GM23338 (cell line): ENCODE data around the gene TNFAIP8L1. TPM values are rescaled to one million over a fixed set of nuclear protein-coding genes. Genes with fewer than 3 reads are reported as not detected.

ENCODE experiments used
- ATAC-seq: fragments of 200-7000 bp; cut with Tn5 transposase; 3 replicates; pipeline ENCODE4 v1.9.1; 2020
- DNase-seq: peaks from one replicate; pipeline ENCODE4 v3.0.0-alpha.2; 2015; ENCODE audit warnings: low spot score
- H2AFZ ChIP-seq: fragments of 200-600 bp; sonication (generic); 2 replicates; pipeline ENCODE4 v1.8.0; 2016; ENCODE audit warnings: antibody characterized with exemption, mild to moderate bottlenecking, moderate library complexity
- H3F3A ChIP-seq: fragments of 200-600 bp; sonication (generic); replicated peaks from 2 replicates; pipeline ENCODE4 v1.8.0; 2017; ENCODE audit warnings: antibody characterized with exemption, mixed run types, low read depth
- H3K27ac ChIP-seq: fragments of 200-600 bp; sonication (generic); 2 replicates; pipeline ENCODE4 v1.6.1; 2016; ENCODE audit warnings: low read depth
- H3K27me3 ChIP-seq: fragments of 200-600 bp; sonication (generic); 2 replicates; pipeline ENCODE4 v1.8.0; 2016; ENCODE audit warnings: mild to moderate bottlenecking, mixed run types, moderate library complexity; ENCODE audit not compliant: insufficient read depth
- H3K36me3 ChIP-seq: fragments of 200-600 bp; sonication (generic); 2 replicates; pipeline ENCODE4 v1.8.0; 2016; ENCODE audit warnings: mild to moderate bottlenecking; ENCODE audit not compliant: insufficient read depth
- H3K4me1 ChIP-seq: fragments of 200-600 bp; sonication (generic); 2 replicates; pipeline ENCODE4 v1.8.0; 2016; ENCODE audit warnings: mild to moderate bottlenecking, moderate library complexity; ENCODE audit not compliant: insufficient read depth
- H3K4me2 ChIP-seq: fragments of 200-600 bp; sonication (generic); 2 replicates; pipeline ENCODE4 v1.7.1; 2017; ENCODE audit warnings: mixed run types
- H3K4me3 ChIP-seq: fragments of 200-600 bp; sonication (generic); 2 replicates; pipeline ENCODE4 v1.6.1; 2016; ENCODE audit warnings: mixed run types
- H3K79me2 ChIP-seq: fragments of 200-600 bp; sonication (generic); replicated peaks from 2 replicates; pipeline ENCODE4 v1.8.0; 2017; ENCODE audit warnings: mild to moderate bottlenecking; ENCODE audit not compliant: insufficient read depth
- H3K9me2 ChIP-seq: fragments of 200-600 bp; sonication (generic); 2 replicates; pipeline ENCODE4 v1.8.0; 2017; ENCODE audit not compliant: insufficient read depth
- H4K20me1 ChIP-seq: fragments of 200-600 bp; sonication (generic); replicated peaks from 2 replicates; pipeline ENCODE4 v1.8.0; 2017; ENCODE audit warnings: mild to moderate bottlenecking; ENCODE audit not compliant: insufficient read depth
- H3K27ac Mint-ChIP-seq: 2 replicates; pipeline ENCODE4 v1.8.0; 2020; ENCODE audit warnings: inconsistent platforms, mild to moderate bottlenecking, moderate library complexity, mixed read lengths
- H3K27me3 Mint-ChIP-seq: 3 replicates; pipeline ENCODE4 v1.8.0; 2022; ENCODE audit warnings: low read depth, mild to moderate bottlenecking, moderate library complexity, mixed read lengths, inconsistent platforms; ENCODE audit not compliant: insufficient read depth, poor library complexity
- H3K36me3 Mint-ChIP-seq: 3 replicates; pipeline ENCODE4 v1.8.0; 2021; ENCODE audit warnings: low read depth, mild to moderate bottlenecking, inconsistent platforms, moderate library complexity, mixed read lengths
- H3K4me1 Mint-ChIP-seq: 3 replicates; pipeline ENCODE4 v1.8.0; 2020; ENCODE audit warnings: mild to moderate bottlenecking, inconsistent platforms, mixed read lengths
- H3K4me3 Mint-ChIP-seq: 3 replicates; pipeline ENCODE4 v1.8.0; 2021; ENCODE audit warnings: moderate library complexity, mild to moderate bottlenecking, inconsistent platforms, mixed read lengths
- H3K9me3 Mint-ChIP-seq: 3 replicates; pipeline ENCODE4 v1.8.0; 2020; ENCODE audit warnings: moderate library complexity, mild to moderate bottlenecking, inconsistent platforms, mixed read lengths
- CTCF ChIP-seq, 2 experiments: fragments of 200-600 bp in 1 of 2; sonication (generic) in 1 of 2; conservative IDR thresholded peaks; 2 replicates each; pipeline versions ENCODE4 v1.5.1 to v1.6.1; 2016 to 2017; ENCODE audit warnings: antibody characterized with exemption in 2 of 2, low read depth in 2 of 2, mild to moderate bottlenecking in 2 of 2, moderate library complexity in 1 of 2
- EZH2phosphoT487 ChIP-seq: fragments of 200-600 bp; sonication (generic); IDR thresholded peaks from one replicate; pipeline ENCODE4 v1.8.1; 2018; ENCODE audit warnings: antibody characterized with exemption; ENCODE audit not compliant: unreplicated experiment
- JUNB ChIP-seq: IDR thresholded peaks from one replicate; pipeline ENCODE4 v1.6.1; 2016; ENCODE audit warnings: antibody characterized with exemption; ENCODE audit not compliant: unreplicated experiment
- POLR2AphosphoS5 ChIP-seq: IDR thresholded peaks from 2 replicates; pipeline ENCODE4 v1.6.1; 2016; ENCODE audit warnings: antibody characterized with exemption, low read depth
- REST ChIP-seq: IDR thresholded peaks from one replicate; pipeline ENCODE4 v1.6.1; 2018; ENCODE audit warnings: antibody characterized with exemption; ENCODE audit not compliant: unreplicated experiment
- STAT1 ChIP-seq: IDR thresholded peaks from one replicate; pipeline ENCODE4 v1.6.1; 2016; ENCODE audit warnings: antibody characterized with exemption; ENCODE audit not compliant: unreplicated experiment
- ZNF462 ChIP-seq: fragments of 250-450 bp; sonication (Bioruptor Pico); IDR thresholded peaks from 2 replicates; pipeline ENCODE4 v1.5.0; 2020; ENCODE audit warnings: mild to moderate bottlenecking, moderate library complexity
- polyA plus RNA-seq: library from polyadenylated mRNA; unstranded; fragments of >200 nt; fragmentation: Nextera tagmentation; extraction: Ambion mirVana; gene quantifications from 2 replicates; pipeline ENCODE4 v1.2.1, GENCODE V29; 2016
- total RNA-seq: library from RNA; depleted of rRNA; stranded (reverse); fragments of >200 nt; shearing (Covaris generic); gene quantifications from 2 replicates; pipeline ENCODE4 v1.2.3, GENCODE V29; 2014

The TNFAIP8L1 gene
- total and polyA plus RNA-seq, 2 experiments from 2014 or later: 2.7 to 4.1 TPM

DNA sequence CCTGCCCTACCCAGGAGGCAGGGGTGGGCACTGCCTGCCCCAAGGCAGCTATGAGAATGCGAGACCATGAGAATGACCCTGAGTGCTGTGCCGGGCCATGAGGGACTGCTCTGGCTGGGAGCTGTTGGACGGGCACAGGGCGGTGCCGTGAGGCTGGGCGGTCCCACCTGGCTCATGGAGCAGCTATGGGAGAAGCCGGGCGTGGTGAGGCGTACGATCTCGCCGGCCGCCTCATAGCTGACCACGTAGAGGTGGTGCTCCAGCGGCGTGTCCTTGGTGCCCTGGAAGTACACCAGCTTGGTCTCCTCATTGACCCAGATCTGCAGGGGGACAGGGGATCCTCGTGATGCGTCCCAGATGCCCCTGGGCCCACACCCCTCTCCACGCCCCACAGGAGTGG, 50.1 kb downstream of the TNFAIP8L1 start (continued):
- no peak for TF ChIP-seq ZNF462 (CRISPR knock-in tag)

GRCh38 chr19:4690361-4690760, 51.0 kb downstream of the TNFAIP8L1 start:
- Histone ChIP-seq H3F3A (no peaks in the 10 kb centered on the region), H2AFZ (no peak overlapping the region), H4K20me1 (no peaks in the 10 kb centered on the region), H3K27me3 (no peaks in the 10 kb centered on the region), H3K4me3 (no peak overlapping the region), H3K36me3 (peaks cover 11% of the 10 kb centered on the region), H3K4me2 (no peak overlapping the region), H3K27ac (no peak overlapping the region), H3K9me2 (no peaks in the 10 kb centered on the region), H3K4me1 (no peaks in the 10 kb centered on the region), H3K79me2 (no peaks in the 10 kb centered on the region)
- no peak overlapping the region for H3K4me3 Mint-ChIP-seq
- H3K4me1 Mint-ChIP-seq: no peaks in the 10 kb centered on the region
- H3K27me3 Mint-ChIP-seq: peaks cover 11% of the 10 kb centered on the region
- H3K9me3 Mint-ChIP-seq: no peaks in the 10 kb centered on the region
- H3K27ac Mint-ChIP-seq: no peak overlapping the region
- peaks cover 39% of the 10 kb centered on the region for H3K36me3 Mint-ChIP-seq
- DNase-seq (no peak), ATAC-seq (no peak)
- TF ChIP-seq STAT1 (no peak), POLR2AphosphoS5 (no peak), REST (no peak), EZH2phosphoT487 (no peak), JUNB (no peak), CTCF (conservative IDR thresholded peaks at IDR 0.05; ENCODE audit: low read depth in 2 of 2) (no peak)
